HG02943 (cell line): ENCODE data around the gene PLAAT5.

Experiments used
- ATAC-seq: cut with Tn5 transposase; IDR thresholded peaks from one replicate; pipeline ENCODE4 v1.9.1; 2021; ENCODE audit warnings: mild to moderate bottlenecking, low read depth, moderate library complexity; ENCODE audit not compliant: unreplicated experiment

PLAAT5 gene

DNA sequence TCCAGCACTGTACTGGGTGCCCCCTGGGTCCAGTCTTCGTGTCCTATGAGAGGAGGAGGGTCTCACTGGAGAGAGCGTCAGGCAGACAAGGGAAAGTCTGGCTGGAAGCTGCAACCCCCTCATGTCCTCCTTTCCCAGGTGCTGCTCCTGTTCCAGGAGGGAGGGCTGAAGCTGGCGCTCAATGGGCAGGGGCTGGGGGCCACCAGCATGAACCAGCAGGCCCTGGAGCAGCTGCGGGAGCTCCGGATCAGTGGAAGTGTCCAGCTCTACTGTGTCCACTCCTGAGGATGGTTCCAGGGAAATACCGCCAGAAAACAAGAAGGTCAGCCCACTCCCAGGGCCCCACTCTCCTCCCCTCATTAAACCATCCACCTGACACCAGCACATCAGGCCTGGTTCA lies 25.1 kb upstream of the PLAAT5 start:
- ATAC-seq = no peak

DNA sequence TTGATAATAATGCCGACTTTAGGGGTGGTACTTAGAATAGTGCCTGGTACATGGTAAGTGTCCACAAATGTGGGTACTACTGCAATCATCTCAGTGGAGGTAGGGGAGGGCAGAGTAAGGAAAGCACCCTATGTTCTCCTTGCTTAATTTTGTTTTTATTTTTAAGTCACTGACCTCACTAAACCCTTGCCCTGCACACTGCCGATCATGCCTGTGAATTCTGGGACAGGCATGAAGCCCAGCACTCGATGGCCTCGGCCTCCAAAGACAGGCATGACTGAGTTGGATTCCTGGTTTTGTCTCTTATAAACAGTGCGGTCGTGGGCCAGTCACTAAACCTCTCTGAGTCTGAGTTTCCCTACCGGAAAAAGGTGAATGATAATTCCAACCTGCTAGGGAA lies 21.8 kb upstream of the PLAAT5 start:
- ATAC-seq = no peak

DNA sequence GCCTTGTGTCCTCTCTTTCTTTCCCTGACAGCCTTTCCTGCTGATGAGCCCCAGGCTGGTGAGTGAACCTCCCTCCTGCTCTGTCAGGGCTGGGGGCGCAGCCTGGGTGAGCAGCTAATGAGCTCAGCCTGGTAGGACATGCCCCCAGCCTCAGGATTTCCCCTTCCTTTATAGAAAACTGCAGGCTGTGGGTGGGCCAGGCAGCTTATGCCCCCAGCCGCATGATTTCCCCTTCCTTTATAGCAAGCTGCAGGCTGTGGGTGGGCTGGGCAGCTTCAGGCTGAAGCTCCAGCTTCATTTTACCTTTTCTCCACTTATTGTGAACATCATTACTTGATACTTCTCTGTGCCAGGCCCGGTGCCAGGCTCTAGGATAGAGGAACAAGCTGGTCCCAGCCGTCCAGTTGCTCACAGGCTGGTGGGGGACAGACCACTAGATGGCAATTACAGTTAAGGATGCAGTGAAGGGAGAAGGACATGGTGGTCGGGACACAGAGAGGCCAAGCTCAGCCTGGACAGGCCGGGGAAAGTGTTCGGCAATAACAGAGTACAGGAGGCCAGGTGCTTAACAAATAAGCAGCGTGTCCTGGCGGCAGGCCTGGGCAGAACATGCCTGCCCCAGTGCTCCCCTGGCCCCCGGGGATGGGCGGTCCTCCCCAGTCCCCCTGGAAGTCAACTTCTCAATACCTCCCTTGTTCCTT lies 20.2 kb upstream of the PLAAT5 start:
- ATAC-seq = no peak

DNA sequence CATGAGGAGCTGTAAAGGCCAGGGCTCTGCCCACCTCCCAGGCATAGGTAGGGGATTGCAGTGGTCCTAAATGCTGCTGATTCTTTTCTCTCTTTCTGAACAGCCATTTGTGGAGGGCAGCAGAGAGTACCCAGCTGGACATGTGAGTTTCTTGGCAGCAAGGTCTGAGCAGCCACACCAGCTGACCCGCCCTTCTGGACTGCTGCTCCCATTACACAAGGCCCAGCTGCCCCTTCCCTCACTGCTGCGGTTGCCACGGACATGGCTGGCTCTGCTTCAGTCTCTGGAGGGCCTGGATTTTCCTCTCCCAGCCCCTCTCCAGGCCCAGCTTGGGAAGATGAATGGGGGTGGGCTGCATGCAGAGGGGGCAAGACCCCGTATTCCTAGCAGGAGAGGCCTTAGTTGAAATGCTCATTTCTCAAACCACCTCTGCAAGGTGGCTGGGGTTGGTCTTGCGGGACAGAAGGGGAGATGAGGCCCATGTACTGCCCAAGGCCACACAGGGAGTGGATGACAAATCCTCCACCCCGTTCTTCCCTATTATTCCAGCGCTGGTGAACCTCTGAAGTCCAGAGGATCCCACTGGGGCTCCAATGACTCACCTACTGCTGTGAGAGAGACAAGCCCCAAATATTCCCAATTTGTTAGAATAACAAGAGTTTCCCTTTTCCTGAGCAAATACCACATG lies 19.5 kb upstream of the PLAAT5 start:
- no peak for ATAC-seq

DNA sequence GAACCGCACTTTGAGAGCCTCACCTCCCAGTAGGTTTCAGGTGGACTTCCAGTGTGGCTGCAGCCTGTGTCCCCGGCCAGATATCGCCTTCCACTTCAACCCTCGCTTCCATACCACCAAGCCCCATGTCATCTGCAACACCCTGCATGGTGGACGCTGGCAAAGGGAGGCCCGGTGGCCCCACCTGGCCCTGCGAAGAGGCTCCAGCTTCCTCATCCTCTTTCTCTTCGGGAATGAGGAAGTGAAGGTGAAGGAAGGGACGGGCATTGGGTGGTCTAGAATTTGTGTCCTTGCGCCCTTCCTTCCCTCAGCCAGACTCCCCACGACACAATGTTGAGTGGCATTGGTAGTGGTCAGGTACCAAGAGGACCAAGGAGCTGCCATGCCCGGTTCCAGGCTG lies 17.8 kb upstream of the PLAAT5 start:
- no peak for ATAC-seq

DNA sequence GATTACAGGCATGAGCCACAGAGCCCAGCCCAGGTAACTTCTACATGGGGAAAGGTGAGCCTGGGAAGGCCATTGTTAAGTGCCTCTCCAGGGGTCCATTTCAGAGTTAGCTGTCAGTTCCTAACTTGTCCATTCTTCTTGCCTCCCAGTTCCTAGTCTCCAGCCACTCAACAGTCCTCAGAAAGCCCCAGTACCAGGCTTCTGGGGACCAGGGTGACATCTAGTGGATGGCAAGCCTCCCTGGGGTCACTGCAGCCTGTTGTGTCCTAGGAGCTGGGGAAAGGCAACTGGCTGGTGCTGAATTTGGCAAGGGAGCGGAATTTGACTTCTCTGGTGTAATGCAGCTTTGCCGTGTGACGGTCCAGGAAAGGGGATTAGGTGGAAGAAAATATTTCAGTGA lies 17.0 kb upstream of the PLAAT5 start:
- ATAC-seq = no peak

DNA sequence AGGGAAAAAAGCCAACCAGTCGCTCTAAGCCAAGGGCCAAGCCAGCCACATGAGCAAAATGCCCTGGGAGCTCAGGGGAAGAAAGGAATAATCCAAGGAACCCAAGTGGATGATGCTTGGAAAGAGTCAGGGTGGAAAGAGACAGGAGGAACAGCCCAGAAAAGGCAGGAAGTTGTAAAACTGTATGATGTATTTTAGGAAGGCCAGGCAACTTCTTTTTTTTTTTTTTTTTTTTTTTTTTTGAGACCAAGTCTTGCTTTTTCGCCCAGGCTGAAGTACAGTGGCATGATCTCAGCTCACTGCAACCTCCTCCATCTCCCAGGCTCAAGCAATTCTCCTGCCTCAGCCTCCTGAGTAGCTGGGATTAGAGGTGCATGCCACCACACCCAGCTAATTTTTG lies 16.5 kb upstream of the PLAAT5 start:
- no peak for ATAC-seq

DNA sequence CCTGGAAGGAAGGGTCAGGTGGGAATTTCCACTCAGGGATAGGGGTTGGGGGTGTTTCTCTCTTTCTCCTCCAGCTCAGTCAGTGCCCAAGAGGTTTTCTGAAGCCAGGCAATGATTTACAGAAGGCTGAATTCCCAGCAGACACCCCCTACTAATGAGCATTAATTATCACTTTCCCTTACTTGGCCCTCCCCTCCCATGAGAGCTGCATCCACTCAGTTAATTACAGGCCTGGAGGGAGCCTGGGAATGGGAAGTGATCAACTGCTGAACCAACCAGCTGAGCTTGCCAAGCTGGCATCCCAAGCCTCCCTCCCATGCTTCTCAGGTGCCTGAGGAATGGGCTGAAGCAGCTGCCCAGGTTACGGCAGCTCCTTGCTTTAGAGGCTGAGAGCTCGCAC lies 15.9 kb upstream of the PLAAT5 start:
- ATAC-seq = no peak

DNA sequence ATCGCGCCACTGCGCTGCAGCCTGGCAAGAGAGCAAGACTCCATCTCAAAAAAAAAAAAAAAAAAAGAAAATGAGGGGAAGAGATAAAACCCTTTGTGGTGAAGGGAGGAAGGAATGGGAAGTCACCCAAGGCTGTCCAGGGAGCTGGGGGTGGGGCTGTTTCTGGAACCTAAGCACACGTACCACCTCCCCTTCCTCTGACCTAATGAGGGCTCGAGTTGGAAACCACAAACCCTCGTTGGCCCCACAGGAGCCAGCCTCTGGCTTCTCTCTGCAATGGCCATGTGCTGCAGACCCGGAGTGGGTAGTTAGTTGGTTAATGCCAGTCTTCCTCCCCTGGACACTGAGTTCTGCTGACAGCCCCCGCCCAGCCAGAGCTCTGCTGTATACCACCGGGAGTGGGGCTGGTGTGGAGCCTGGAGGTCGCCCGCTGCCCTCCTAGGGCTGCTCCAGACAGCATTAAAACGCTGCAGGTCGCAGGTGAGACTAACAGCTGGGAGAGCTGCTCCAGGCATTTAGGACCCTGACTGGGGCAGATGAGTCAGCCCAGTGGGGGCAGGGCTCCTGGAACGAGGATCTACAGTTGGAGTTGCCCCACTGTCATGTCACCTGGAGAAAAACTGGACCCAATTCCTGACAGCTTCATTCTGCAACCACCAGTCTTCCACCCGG lies 15.0 kb upstream of the PLAAT5 start, which contains the start of gene LGALS12:
Gene LGALS12, plus strand, starts transcription at position 228 of the 672 bp plus-strand sequence. Its CDS starts 375 bp downstream, at position 603.
- ATAC-seq = no peak

DNA sequence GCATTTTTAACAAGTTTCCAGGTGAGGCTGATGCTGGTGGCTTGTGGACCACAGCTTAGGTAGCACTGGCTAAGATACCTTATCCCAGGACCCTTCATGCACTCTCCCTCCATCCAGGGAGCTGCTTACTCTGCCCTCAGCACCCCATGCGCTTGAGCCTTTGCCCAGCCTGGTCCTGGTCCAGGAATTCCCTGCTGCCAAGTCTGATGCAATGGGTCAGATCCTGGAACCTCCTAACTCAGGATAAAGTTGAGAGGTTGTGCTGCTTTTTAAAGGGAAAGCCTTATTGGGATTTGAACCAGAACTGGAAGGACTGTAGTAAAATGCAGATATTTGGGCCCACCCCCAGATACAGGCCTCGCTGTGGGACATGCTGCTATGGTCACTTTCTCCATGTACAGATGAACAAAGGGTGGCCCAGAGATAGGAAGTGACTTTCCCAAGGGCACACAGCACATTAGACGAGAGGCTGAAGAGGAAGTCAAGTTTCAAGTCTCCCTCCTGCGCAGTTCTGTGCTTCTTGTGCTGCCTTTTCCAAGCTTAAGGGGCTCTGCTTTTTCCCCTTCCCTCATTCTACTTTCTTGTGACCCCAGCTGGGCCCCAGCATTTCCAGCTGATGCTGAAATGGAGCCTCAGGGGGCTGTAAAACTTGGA lies 14.1 kb upstream of the PLAAT5 start:
- ATAC-seq = no peak

DNA sequence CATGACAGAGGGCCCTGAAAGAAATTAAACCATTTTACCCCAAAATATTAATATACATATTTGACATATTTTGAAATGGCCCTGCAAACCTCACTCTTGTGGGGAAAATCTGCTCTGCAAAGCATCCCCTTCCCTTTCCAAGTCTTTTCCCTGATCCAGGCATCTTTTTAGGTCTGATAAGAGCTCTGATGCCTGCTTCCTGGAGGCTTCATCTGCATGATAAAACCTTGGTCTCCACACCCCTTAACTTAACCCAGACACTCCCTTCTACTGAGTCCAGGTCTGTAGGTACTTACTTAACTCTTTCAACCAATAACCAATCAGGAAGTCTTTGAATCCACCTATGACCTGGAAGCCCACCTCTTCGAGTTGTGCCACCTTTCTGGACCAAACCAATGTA lies 13.1 kb upstream of the PLAAT5 start:
- no peak for ATAC-seq

DNA sequence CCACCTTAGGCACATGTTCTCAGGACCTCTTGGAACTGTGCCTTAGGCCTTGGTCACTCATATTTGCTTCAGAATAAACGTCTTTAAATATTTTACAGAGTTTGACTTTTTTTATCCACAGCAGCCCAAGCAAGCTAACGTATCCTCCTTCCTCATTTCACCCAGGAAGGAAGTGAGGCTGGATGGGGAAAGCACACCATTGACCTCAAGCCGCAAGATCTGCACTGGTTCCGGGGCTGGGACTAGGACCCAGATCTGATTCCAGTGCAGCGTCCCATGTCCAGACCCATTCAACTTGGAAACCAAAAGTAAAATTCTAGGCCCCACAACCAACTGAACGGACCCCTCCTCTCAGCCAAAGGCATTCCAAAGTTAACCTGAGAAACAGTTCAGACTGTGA lies 12.5 kb upstream of the PLAAT5 start:
- no peak for ATAC-seq

DNA sequence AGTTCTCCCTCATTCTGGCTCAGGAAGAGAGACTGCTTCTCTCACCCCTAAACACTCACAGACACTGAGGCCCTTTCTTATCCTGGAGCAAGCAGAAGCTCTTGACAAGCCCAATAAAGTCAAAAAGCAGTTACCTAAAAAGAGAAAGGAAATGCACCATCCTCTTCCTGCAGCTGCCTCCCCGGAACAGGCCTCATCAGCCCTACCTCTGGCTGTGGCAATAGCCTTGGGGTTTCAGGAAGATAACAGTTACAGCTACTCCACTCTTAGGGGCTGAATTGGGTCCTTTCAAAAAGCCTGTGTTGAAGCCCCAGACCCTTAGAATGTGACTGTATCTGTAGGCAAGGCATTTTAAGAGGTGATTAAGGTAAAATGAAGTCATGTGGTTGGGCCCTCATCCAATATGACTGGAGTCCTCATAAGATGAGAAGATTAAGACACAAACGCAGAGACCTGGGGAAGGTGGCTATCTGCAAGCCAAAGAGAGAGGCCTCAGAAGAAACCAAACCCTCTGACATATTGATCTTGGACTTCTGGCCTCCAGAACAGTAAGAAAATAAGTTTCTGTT lies 11.4 kb upstream of the PLAAT5 start:
- ATAC-seq = no peak

DNA sequence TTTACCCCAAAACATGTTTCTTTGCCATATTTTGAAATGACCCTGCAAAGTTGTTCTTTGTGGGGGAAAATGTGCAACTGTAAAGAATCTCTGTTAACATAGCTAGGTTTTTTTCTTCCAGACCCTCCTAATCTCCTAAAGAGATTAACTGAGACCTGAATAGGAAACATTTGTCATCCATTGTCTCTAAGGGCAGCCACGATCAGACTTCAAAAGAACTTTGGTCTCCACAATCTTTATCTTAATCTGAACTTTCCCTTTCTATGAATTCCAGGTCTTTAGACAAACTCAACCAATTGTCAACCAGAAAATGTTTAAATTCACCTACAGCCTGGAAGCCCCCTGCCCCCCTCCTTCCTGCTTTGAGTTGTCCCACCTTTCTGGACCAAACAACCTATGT lies 10.3 kb upstream of the PLAAT5 start:
- ATAC-seq = no peak

DNA sequence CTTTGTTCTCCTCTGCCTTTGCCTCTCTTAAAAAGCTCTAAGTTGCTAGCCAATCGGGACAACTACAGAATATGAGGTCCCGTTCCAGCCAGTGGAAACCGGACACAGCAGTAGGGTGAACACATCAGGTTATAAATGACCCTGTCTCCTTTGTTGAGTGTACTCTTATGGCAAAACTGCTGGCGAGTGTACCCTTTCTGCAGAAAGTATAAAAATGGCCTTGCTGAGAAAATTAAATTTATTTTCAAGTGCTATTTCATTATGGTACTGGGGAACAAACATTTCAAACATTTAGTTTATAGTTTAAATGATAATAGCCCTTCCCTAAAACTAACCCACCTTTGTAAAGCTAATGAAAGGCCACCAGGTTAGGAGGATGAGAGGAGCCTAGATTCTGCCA lies 8.9 kb upstream of the PLAAT5 start:
- no peak for ATAC-seq

DNA sequence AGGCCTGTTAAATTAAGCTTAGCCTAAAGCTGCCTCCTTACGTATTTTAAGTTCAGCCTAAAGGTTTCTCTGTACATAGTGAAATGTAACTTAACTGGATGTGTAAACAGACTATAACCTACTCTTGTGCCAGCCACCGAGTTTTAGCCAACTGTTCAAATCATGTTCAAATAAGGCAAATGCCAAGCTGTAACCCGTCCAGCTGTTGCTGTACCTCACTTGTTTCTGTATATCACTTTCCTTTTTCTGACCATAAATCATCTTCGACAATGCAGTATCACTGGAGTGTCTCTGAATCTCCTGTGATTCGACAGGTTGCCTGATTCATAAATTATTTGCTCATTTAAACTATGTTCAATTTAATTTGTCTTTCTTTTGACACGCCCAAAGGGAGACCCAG lies 4.0 kb upstream of the PLAAT5 start:
- ATAC-seq = no peak

DNA sequence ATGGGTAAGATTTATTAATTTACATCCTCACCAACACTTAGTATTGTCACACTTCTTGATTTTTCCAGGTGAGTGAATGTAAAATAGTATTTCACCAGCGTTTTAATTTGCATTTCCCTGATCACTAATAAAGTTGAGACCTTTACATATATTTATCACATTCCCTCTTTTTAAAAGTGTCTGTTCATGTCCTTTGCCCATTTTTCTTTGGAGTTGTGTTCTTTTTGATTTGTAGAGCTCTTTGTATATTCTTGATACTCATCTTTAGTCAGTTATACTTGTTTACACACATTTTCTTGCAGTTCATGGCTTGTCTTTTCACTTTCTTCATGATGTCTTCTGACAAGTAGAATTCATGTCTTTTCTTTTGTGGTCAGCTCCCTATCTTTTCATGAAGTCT lies 2.2 kb upstream of the PLAAT5 start:
- ATAC-seq = no peak

DNA sequence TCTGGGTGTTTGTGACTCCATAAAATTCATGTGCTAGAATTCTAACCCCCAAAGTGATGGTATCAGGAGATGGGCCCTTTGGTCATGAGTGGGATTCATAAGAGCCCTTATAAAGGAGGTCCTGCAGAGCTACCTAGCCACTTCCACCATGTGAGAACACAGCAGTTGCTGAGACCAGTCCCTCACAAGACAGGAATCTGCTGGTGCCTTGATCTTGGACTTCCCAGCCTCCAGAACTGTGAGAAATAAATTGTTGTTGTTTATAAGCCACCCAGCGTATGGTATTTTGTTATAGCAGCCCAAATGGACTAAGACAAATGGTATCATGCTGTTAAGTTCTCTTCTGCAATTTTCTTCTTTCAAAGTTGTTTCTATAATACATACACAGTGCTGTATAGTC lies 1.5 kb upstream of the PLAAT5 start:
- ATAC-seq = no peak

DNA sequence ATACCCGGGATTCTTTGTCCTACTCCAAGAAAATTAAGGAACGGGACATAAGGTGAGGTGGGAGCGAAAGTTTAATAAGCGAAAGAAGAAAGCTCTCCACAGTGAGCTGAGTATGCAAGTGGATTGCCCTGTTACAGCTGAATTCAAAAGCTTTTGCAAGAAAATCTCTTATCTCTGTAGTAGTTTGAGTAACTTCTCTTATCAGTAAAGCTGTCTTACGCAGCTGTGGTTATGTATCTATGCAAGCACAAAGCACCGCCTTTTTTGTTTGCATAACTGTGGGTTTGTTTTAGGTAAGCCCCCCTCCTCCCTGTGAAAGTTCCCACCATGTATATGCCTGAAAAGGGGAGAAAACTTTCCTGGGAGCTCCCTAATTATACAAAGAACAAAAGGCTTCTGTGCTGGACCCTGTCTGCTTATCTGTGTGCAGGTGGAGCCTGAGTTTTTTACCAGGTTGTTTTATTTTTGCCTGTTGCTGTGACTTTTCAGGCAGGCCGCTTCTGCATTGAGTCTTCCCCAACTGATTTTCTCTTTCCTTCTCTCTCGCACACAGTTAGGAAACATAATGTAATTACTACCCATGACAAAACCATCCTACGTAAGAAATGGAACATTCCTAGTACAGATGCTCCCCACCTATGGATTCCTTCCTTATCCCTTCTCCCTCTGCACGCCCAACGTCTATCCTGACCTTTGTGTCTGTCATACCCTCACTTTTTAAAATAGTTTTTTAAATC lies 837 bp upstream of the PLAAT5 start:
- ATAC-seq = no peak

DNA sequence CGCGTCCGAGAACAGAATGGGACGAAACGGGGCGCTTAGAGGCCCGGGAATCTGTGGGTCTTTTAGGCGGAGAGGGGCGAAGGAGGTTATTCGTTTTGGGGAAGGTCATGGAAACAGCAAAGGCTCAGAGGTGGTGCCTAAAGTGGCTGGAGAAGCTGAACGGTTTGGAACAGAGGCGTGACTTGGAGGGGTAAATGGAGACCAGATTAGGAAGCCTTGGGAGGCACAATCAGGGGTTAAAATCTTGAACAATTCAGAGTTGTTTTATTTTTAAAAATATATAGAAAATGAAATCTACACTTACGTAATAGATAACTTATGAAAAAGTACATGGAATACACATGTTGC lies 247 bp upstream of the PLAAT5 start:
- ATAC-seq = no peak
